SK-N-SH (cell line): ENCODE data around the gene TSPAN8.

Experiments used
- EP300 ChIP-seq, 2 experiments: IDR thresholded peaks; 2 replicates each; pipeline versions ENCODE4 v1.4.0 to v1.6.1; 2012; ENCODE audit warnings: borderline replicate concordance in 1 of 2, low read depth in 1 of 2, low read length in 1 of 2
- JUND ChIP-seq: IDR thresholded peaks from 2 replicates; pipeline ENCODE4 v1.4.0; 2012
- MEF2A ChIP-seq: IDR thresholded peaks from 2 replicates; pipeline ENCODE4 v1.4.0; 2012; ENCODE audit warnings: low read depth, borderline replicate concordance
- NRF1 ChIP-seq: IDR thresholded peaks from 2 replicates; pipeline ENCODE4 v1.6.1; 2012; ENCODE audit warnings: low read depth, mild to moderate bottlenecking, low read length
- RFX5 ChIP-seq: IDR thresholded peaks from 2 replicates; pipeline ENCODE4 v1.6.1; 2012; ENCODE audit warnings: mild to moderate bottlenecking, improper control_type of control experiment, low read length
- USF1 ChIP-seq: IDR thresholded peaks from 2 replicates; pipeline ENCODE4 v1.4.0; 2012; ENCODE audit warnings: low read depth, borderline replicate concordance
- TF ChIP-seq, protein P1 (sequence below): fragments of 200-600 bp; sonication (generic); IDR thresholded peaks from 2 replicates; pipeline ENCODE4 v1.6.1; 2017; ENCODE audit warnings: antibody characterized with exemption, mild to moderate bottlenecking, moderate library complexity
- TF ChIP-seq, protein P2 (sequence below): IDR thresholded peaks from 2 replicates; pipeline ENCODE4 v1.4.0; 2012; ENCODE audit warnings: low read depth

DNA sequence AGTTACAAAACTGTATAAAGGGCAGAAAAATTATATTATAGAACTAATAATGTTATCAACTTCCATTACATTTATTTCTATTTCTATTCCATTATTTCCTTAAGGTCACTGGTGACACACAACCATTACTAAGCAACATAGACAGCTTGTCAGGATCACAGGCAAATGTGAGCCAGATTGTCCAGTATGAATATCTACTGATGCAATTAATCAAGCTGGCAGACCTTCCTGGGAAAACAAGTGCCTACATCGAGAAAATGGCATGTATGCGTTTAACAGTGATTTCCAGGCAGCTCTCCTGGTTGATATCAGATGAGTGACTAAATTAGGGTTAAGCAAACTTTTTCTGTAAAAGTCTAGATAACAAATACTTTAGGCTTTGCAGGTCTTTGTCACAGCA lies 36.9 kb upstream of the TSPAN8 start:
- TF ChIP-seq, protein P1, sequence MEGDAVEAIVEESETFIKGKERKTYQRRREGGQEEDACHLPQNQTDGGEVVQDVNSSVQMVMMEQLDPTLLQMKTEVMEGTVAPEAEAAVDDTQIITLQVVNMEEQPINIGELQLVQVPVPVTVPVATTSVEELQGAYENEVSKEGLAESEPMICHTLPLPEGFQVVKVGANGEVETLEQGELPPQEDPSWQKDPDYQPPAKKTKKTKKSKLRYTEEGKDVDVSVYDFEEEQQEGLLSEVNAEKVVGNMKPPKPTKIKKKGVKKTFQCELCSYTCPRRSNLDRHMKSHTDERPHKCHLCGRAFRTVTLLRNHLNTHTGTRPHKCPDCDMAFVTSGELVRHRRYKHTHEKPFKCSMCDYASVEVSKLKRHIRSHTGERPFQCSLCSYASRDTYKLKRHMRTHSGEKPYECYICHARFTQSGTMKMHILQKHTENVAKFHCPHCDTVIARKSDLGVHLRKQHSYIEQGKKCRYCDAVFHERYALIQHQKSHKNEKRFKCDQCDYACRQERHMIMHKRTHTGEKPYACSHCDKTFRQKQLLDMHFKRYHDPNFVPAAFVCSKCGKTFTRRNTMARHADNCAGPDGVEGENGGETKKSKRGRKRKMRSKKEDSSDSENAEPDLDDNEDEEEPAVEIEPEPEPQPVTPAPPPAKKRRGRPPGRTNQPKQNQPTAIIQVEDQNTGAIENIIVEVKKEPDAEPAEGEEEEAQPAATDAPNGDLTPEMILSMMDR = no peak
- no peak for TF ChIP-seq MEF2A
- TF ChIP-seq NRF1 = no peak
- no peak for TF ChIP-seq USF1
- TF ChIP-seq, protein P2, sequence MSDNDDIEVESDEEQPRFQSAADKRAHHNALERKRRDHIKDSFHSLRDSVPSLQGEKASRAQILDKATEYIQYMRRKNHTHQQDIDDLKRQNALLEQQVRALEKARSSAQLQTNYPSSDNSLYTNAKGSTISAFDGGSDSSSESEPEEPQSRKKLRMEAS = no peak
- no peak for TF ChIP-seq JUND
- TF ChIP-seq EP300 (IDR thresholded peaks at IDR 0.05; ENCODE audit: borderline replicate concordance in 1 of 2, low read depth in 1 of 2, low read length in 1 of 2) = peak; percentile 13 to 92; a peak in 3 of 4 replicates
- no peak for TF ChIP-seq RFX5
